ENCODE data around the gene REL.

REL gene
- total RNA-seq, result 109 to 219 (median 143) reads per million in 3 donors

- H3K9me3 ChIP-seq (ENCODE audit: control insufficient read depth, low read length), result no peaks in the 10 kb centered on the region
- peak; percentile 81 to 85 (median 83) for DNase-seq
- H3K27me3 ChIP-seq (replicated peaks; ENCODE audit: control insufficient read depth, insufficient read depth, low read length, poor library complexity, severe bottlenecking), result no peaks in the 10 kb centered on the region
- H3K27ac ChIP-seq (ENCODE audit: insufficient read depth, low read length, poor library complexity, severe bottlenecking), result peak within 1 kb of the TSS; percentile 100
- peaks cover 17% of the 10 kb centered on the region for H3K4me1 ChIP-seq (ENCODE audit: control insufficient read depth, insufficient read depth, low read length, poor library complexity, severe bottlenecking)
- H3K36me3 ChIP-seq (ENCODE audit: control insufficient read depth, insufficient read depth, low read length), result no peaks in the 10 kb centered on the region
- H3K4me3 ChIP-seq (ENCODE audit: insufficient read depth, low read depth, low read length, poor library complexity, severe bottlenecking), result peak within 1 kb of the TSS; percentile 99
Measured at GRCh38 chr2:60881047-60881932, at the start of gene REL. TSS of gene REL (plus strand) at chr2:60881574. CDS start at chr2:60881841, 267 bp downstream.

GRCh38 chr2:60831921-60832320 is 49.5 kb upstream of the REL start:
- Histone ChIP-seq H3K4me3 (ENCODE audit: insufficient read depth, low read depth, low read length, poor library complexity, severe bottlenecking) (no peak overlapping the region), H3K27ac (ENCODE audit: insufficient read depth, low read length, poor library complexity, severe bottlenecking) (no peak overlapping the region), H3K27me3 (replicated peaks; ENCODE audit: control insufficient read depth, insufficient read depth, low read length, poor library complexity, severe bottlenecking) (no peaks in the 10 kb centered on the region), H3K36me3 (ENCODE audit: control insufficient read depth, insufficient read depth, low read length) (no peaks in the 10 kb centered on the region), H3K9me3 (ENCODE audit: control insufficient read depth, low read length) (no peaks in the 10 kb centered on the region), H3K4me1 (ENCODE audit: control insufficient read depth, insufficient read depth, low read length, poor library complexity, severe bottlenecking) (no peaks in the 10 kb centered on the region)
- DNase-seq, result no peak

GRCh38 chr2:60832621-60833020 is 48.8 kb upstream of the REL start:
- no peak overlapping the region for H3K27ac ChIP-seq (ENCODE audit: insufficient read depth, low read length, poor library complexity, severe bottlenecking)
- no peaks in the 10 kb centered on the region for H3K36me3 ChIP-seq (ENCODE audit: control insufficient read depth, insufficient read depth, low read length)
- H3K27me3 ChIP-seq (replicated peaks; ENCODE audit: control insufficient read depth, insufficient read depth, low read length, poor library complexity, severe bottlenecking), result no peaks in the 10 kb centered on the region
- H3K9me3 ChIP-seq (ENCODE audit: control insufficient read depth, low read length), result no peaks in the 10 kb centered on the region
- H3K4me1 ChIP-seq (ENCODE audit: control insufficient read depth, insufficient read depth, low read length, poor library complexity, severe bottlenecking), result no peaks in the 10 kb centered on the region
- no peak overlapping the region for H3K4me3 ChIP-seq (ENCODE audit: insufficient read depth, low read depth, low read length, poor library complexity, severe bottlenecking)
- no peak for DNase-seq

- no peaks in the 10 kb centered on the region for H3K4me1 ChIP-seq (ENCODE audit: control insufficient read depth, insufficient read depth, low read length, poor library complexity, severe bottlenecking)
- H3K27ac ChIP-seq (ENCODE audit: insufficient read depth, low read length, poor library complexity, severe bottlenecking), result no peak overlapping the region
- H3K9me3 ChIP-seq (ENCODE audit: control insufficient read depth, low read length), result no peaks in the 10 kb centered on the region
- H3K36me3 ChIP-seq (ENCODE audit: control insufficient read depth, insufficient read depth, low read length), result no peaks in the 10 kb centered on the region
- no peaks in the 10 kb centered on the region for H3K27me3 ChIP-seq (replicated peaks; ENCODE audit: control insufficient read depth, insufficient read depth, low read length, poor library complexity, severe bottlenecking)
- DNase-seq, result no peak
- no peak overlapping the region for H3K4me3 ChIP-seq (ENCODE audit: insufficient read depth, low read depth, low read length, poor library complexity, severe bottlenecking)
Measured at GRCh38 chr2:60834270-60834717, 47.1 kb upstream of the REL start.

GRCh38 chr2:60836491-60836890 is 44.9 kb upstream of the REL start:
- H3K9me3 ChIP-seq (ENCODE audit: control insufficient read depth, low read length), result no peaks in the 10 kb centered on the region

GRCh38 chr2:60837123-60837522 is 44.3 kb upstream of the REL start:
- Histone ChIP-seq H3K4me3 (ENCODE audit: insufficient read depth, low read depth, low read length, poor library complexity, severe bottlenecking) (no peak overlapping the region), H3K27ac (ENCODE audit: insufficient read depth, low read length, poor library complexity, severe bottlenecking) (no peak overlapping the region), H3K27me3 (replicated peaks; ENCODE audit: control insufficient read depth, insufficient read depth, low read length, poor library complexity, severe bottlenecking) (no peaks in the 10 kb centered on the region), H3K36me3 (ENCODE audit: control insufficient read depth, insufficient read depth, low read length) (no peaks in the 10 kb centered on the region), H3K4me1 (ENCODE audit: control insufficient read depth, insufficient read depth, low read length, poor library complexity, severe bottlenecking) (peaks cover 5% of the 10 kb centered on the region), H3K9me3 (ENCODE audit: control insufficient read depth, low read length) (no peaks in the 10 kb centered on the region)
- no peak for DNase-seq

More at GRCh38 chr2:60836491-60836890, 44.9 kb upstream of the REL start:
- no peak overlapping the region for H3K27ac ChIP-seq (ENCODE audit: insufficient read depth, low read length, poor library complexity, severe bottlenecking)
- H3K36me3 ChIP-seq (ENCODE audit: control insufficient read depth, insufficient read depth, low read length), result no peaks in the 10 kb centered on the region
- H3K27me3 ChIP-seq (replicated peaks; ENCODE audit: control insufficient read depth, insufficient read depth, low read length, poor library complexity, severe bottlenecking), result no peaks in the 10 kb centered on the region
- no peak overlapping the region for H3K4me3 ChIP-seq (ENCODE audit: insufficient read depth, low read depth, low read length, poor library complexity, severe bottlenecking)
- DNase-seq, result no peak
- peaks cover 5% of the 10 kb centered on the region for H3K4me1 ChIP-seq (ENCODE audit: control insufficient read depth, insufficient read depth, low read length, poor library complexity, severe bottlenecking)

- Histone ChIP-seq H3K4me1 (ENCODE audit: control insufficient read depth, insufficient read depth, low read length, poor library complexity, severe bottlenecking) (peaks cover 5% of the 10 kb centered on the region), H3K36me3 (ENCODE audit: control insufficient read depth, insufficient read depth, low read length) (no peaks in the 10 kb centered on the region), H3K27me3 (replicated peaks; ENCODE audit: control insufficient read depth, insufficient read depth, low read length, poor library complexity, severe bottlenecking) (no peaks in the 10 kb centered on the region), H3K9me3 (ENCODE audit: control insufficient read depth, low read length) (no peaks in the 10 kb centered on the region), H3K27ac (ENCODE audit: insufficient read depth, low read length, poor library complexity, severe bottlenecking) (no peak overlapping the region), H3K4me3 (ENCODE audit: insufficient read depth, low read depth, low read length, poor library complexity, severe bottlenecking) (no peak overlapping the region)
- no peak for DNase-seq
Measured at GRCh38 chr2:60838481-60838880, 42.9 kb upstream of the REL start.

GRCh38 chr2:60839126-60839813 is 42.1 kb upstream of the REL start:
- Histone ChIP-seq H3K36me3 (ENCODE audit: control insufficient read depth, insufficient read depth, low read length) (no peaks in the 10 kb centered on the region), H3K27ac (ENCODE audit: insufficient read depth, low read length, poor library complexity, severe bottlenecking) (no peak overlapping the region), H3K4me1 (ENCODE audit: control insufficient read depth, insufficient read depth, low read length, poor library complexity, severe bottlenecking) (peaks cover 5% of the 10 kb centered on the region), H3K9me3 (ENCODE audit: control insufficient read depth, low read length) (no peaks in the 10 kb centered on the region), H3K4me3 (ENCODE audit: insufficient read depth, low read depth, low read length, poor library complexity, severe bottlenecking) (no peak overlapping the region), H3K27me3 (replicated peaks; ENCODE audit: control insufficient read depth, insufficient read depth, low read length, poor library complexity, severe bottlenecking) (no peaks in the 10 kb centered on the region)
- no peak for DNase-seq

GRCh38 chr2:60840880-60841279 is 40.5 kb upstream of the REL start:
- peaks cover 5% of the 10 kb centered on the region for H3K4me1 ChIP-seq (ENCODE audit: control insufficient read depth, insufficient read depth, low read length, poor library complexity, severe bottlenecking)
- H3K27me3 ChIP-seq (replicated peaks; ENCODE audit: control insufficient read depth, insufficient read depth, low read length, poor library complexity, severe bottlenecking), result no peaks in the 10 kb centered on the region
- H3K27ac ChIP-seq (ENCODE audit: insufficient read depth, low read length, poor library complexity, severe bottlenecking), result no peak overlapping the region
- no peaks in the 10 kb centered on the region for H3K9me3 ChIP-seq (ENCODE audit: control insufficient read depth, low read length)
- H3K36me3 ChIP-seq (ENCODE audit: control insufficient read depth, insufficient read depth, low read length), result no peaks in the 10 kb centered on the region
- no peak overlapping the region for H3K4me3 ChIP-seq (ENCODE audit: insufficient read depth, low read depth, low read length, poor library complexity, severe bottlenecking)
- no peak for DNase-seq

- H3K36me3 ChIP-seq (ENCODE audit: control insufficient read depth, insufficient read depth, low read length), result no peaks in the 10 kb centered on the region
- no peak overlapping the region for H3K27ac ChIP-seq (ENCODE audit: insufficient read depth, low read length, poor library complexity, severe bottlenecking)
- DNase-seq, result no peak
- no peaks in the 10 kb centered on the region for H3K9me3 ChIP-seq (ENCODE audit: control insufficient read depth, low read length)
- H3K27me3 ChIP-seq (replicated peaks; ENCODE audit: control insufficient read depth, insufficient read depth, low read length, poor library complexity, severe bottlenecking), result no peaks in the 10 kb centered on the region
- H3K4me1 ChIP-seq (ENCODE audit: control insufficient read depth, insufficient read depth, low read length, poor library complexity, severe bottlenecking), result peaks cover 5% of the 10 kb centered on the region
- no peak overlapping the region for H3K4me3 ChIP-seq (ENCODE audit: insufficient read depth, low read depth, low read length, poor library complexity, severe bottlenecking)
Measured at GRCh38 chr2:60843006-60843405, 38.4 kb upstream of the REL start.
